ENCODE data around the gene ARHGEF17. TPM values are rescaled to one million over a fixed set of nuclear protein-coding genes. Genes with fewer than 3 reads are reported as not detected.
A peak's percentile ranks its signal among the peaks of the same experiment; 100 is the strongest.

The ARHGEF17 gene
- total RNA-seq, 1 donor from 2014 or later, result 4.5 TPM

- FAIRE-seq, result no peak
- H3K36me3 ChIP-seq (ENCODE audit: control insufficient read depth, insufficient read depth, low read length), result peaks cover 20% of the 10 kb centered on the region
These were observed 82.8 kb downstream of the ARHGEF17 start for GRCh38 chr11:73390601-73391565.

GRCh38 chr11:73391665-73392064 lies 83.6 kb downstream of the ARHGEF17 start:
- no peak for FAIRE-seq
- no peaks in the 10 kb centered on the region for H3K27me3 ChIP-seq (ENCODE audit: control insufficient read depth, insufficient read depth, low read length)
- peak; percentile 10 for DNase-seq (ENCODE audit: low read depth)
- no peak overlapping the region for H3K4me3 ChIP-seq (ENCODE audit: low read depth, low read length)
- TF ChIP-seq CTCF (IDR thresholded peaks at IDR 0.05; ENCODE audit: insufficient read depth, low read length, severe bottlenecking), result no peak
- peaks cover 20% of the 10 kb centered on the region for H3K36me3 ChIP-seq (ENCODE audit: control insufficient read depth, insufficient read depth, low read length)

More at GRCh38 chr11:73390601-73391565, 82.8 kb downstream of the ARHGEF17 start:
- Histone ChIP-seq H3K27me3 (ENCODE audit: control insufficient read depth, insufficient read depth, low read length) (no peaks in the 10 kb centered on the region), H3K4me3 (ENCODE audit: low read depth, low read length) (no peak overlapping the region)
- TF ChIP-seq CTCF (IDR thresholded peaks at IDR 0.05; ENCODE audit: insufficient read depth, low read length, severe bottlenecking), result no peak
- DNase-seq (ENCODE audit: low read depth), result no peak

GRCh38 chr11:73392108-73393010 lies 84.3 kb downstream of the ARHGEF17 start:
- FAIRE-seq, result no peak
- no peak overlapping the region for H3K4me3 ChIP-seq (ENCODE audit: low read depth, low read length)
- DNase-seq (ENCODE audit: low read depth), result no peak
- TF ChIP-seq CTCF (IDR thresholded peaks at IDR 0.05; ENCODE audit: insufficient read depth, low read length, severe bottlenecking), result no peak
- no peaks in the 10 kb centered on the region for H3K27me3 ChIP-seq (ENCODE audit: control insufficient read depth, insufficient read depth, low read length)
- H3K36me3 ChIP-seq (ENCODE audit: control insufficient read depth, insufficient read depth, low read length), result peaks cover 21% of the 10 kb centered on the region

DNA sequence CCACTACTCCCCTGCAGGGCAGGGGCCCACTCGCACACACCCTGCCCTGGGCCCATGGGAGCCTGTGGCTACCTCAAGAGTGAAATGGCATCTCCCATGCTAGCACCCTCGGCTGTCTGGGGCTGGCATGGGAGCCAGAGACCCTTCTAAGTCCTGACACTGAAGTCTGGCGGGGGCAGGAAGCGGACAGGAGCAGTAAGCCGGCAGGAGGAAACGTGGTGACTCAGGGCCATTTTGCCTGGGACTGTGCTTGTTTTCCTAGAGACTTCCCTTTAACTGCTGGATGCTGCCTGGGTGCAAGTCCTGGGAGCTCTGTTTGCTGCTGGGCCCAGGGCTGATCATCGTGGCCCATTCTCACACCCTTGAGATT lies 84.9 kb downstream of the ARHGEF17 start:
- no peak for TF ChIP-seq CTCF (IDR thresholded peaks at IDR 0.05; ENCODE audit: insufficient read depth, low read length, severe bottlenecking)
- H3K4me3 ChIP-seq (ENCODE audit: low read depth, low read length), result no peak overlapping the region
- peaks cover 24% of the 10 kb centered on the region for H3K36me3 ChIP-seq (ENCODE audit: control insufficient read depth, insufficient read depth, low read length)
- no peaks in the 10 kb centered on the region for H3K27me3 ChIP-seq (ENCODE audit: control insufficient read depth, insufficient read depth, low read length)
- FAIRE-seq (peak; percentile 23), DNase-seq (ENCODE audit: low read depth) (no peak)

GRCh38 chr11:73393479-73394415 lies 85.7 kb downstream of the ARHGEF17 start:
- DNase-seq (ENCODE audit: low read depth) (peak; percentile 69), FAIRE-seq (no peak)
- H3K4me3 ChIP-seq (ENCODE audit: low read depth, low read length), result no peak overlapping the region
- H3K27me3 ChIP-seq (ENCODE audit: control insufficient read depth, insufficient read depth, low read length), result no peaks in the 10 kb centered on the region
- peaks cover 24% of the 10 kb centered on the region for H3K36me3 ChIP-seq (ENCODE audit: control insufficient read depth, insufficient read depth, low read length)
- peak; percentile 89 for TF ChIP-seq CTCF (IDR thresholded peaks at IDR 0.05; ENCODE audit: insufficient read depth, low read length, severe bottlenecking)

Data from bronchial epithelial cell (primary cell).